ENCODE measurements around the gene ACBD3. TPM values are rescaled to one million over a fixed set of nuclear protein-coding genes. Genes with fewer than 3 reads are reported as not detected.

The ACBD3 gene
- polyA plus RNA-seq, 1 of the 3 experiments (the other 2 are of a cell fraction), result 17.8 TPM

DNA sequence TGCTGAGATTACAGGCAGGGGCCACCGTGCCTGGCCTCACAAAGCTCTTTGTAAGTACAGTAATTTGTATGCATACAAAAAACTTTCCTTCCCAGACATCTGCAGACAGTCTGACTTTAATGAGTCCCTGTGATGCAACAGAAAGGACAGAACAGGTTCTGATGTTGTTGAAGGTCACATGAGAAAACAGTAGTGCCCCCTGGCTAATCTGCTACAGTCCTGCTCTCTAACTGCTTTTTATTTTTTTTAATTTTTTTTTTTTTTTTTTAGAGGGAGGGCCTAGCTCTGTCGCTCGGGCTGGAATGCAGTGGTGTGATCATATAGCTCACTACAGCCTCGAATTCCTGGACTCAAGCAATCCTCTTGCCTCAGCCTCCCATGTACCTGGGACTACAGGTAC is 36.7 kb downstream of the ACBD3 start:
- H2AFZ ChIP-seq (ENCODE audit: low read depth), result no peak overlapping the region
- CTCF ChIA-PET, result interaction anchor here (0.8 to 3.5 kb wide), 8 partner anchors 24 to 183 kb away, joined by 3 to 19 read pairs (median 3); no protein-coding TSS in a partner anchor
- peaks cover 7% of the 10 kb centered on the region; the same call in 1 of the 2 replicates for H3K79me2 ChIP-seq (ENCODE audit: insufficient read depth)
- POLR2A ChIA-PET, result no interaction called here
- WGBS (ENCODE audit: low lambda C conversion rate), result 61% methylated on average over 4 of the region's 4 CpGs
- no peaks in the 10 kb centered on the region for H3K4me1 ChIP-seq (ENCODE audit: control insufficient read depth in 1 of 2, insufficient read depth in 2 of 2, low read depth in 1 of 2, low read length in 1 of 2)
- peaks cover 17% of the 10 kb centered on the region for H3F3A ChIP-seq (replicated peaks; ENCODE audit: insufficient read depth)
- no peak for TF ChIP-seq ELF1 (IDR thresholded peaks at IDR 0.05)
- TF ChIP-seq RAD21 (IDR thresholded peaks at IDR 0.05; ENCODE audit: low read length), result no peak; the same call in 1 of the 2 replicates
- TF ChIP-seq RFX5 (IDR thresholded peaks at IDR 0.05; ENCODE audit: low read length), result no peak
- TF ChIP-seq FOXJ3 (CRISPR knock-in tag; IDR thresholded peaks at IDR 0.05), result no peak
- no peak for TF ChIP-seq EZH2phosphoT487 (IDR thresholded peaks at IDR 0.05; ENCODE audit: borderline replicate concordance, low read depth)
- no peak for TF ChIP-seq GATA2 (CRISPR knock-in tag; IDR thresholded peaks at IDR 0.05)
- TF ChIP-seq TEAD4 (IDR thresholded peaks at IDR 0.05; ENCODE audit: borderline replicate concordance, insufficient read depth), result no peak
- H3K9me2 ChIP-seq, result no peaks in the 10 kb centered on the region
- peaks cover 77 to 78% of the 10 kb centered on the region in 2 experiments for H3K36me3 ChIP-seq (replicated peaks in 1 of 2; ENCODE audit: control insufficient read depth in 1 of 2, insufficient read depth in 2 of 2, low read length in 1 of 2)
- no peaks in the 10 kb centered on the region for H3K27me3 ChIP-seq (ENCODE audit: insufficient read depth)
- no peak overlapping the region; a peak in 1 of 4 replicates for H3K27ac ChIP-seq (ENCODE audit: low read depth in 2 of 2, low read length in 1 of 2)
- no peak overlapping the region for H3K4me3 ChIP-seq (ENCODE audit: low read depth in 2 of 2, low read length in 1 of 2)
- H3K4me2 ChIP-seq, result no peak overlapping the region
- peak; percentile 49 for DNase-seq
- no peak overlapping the region for H3K9ac ChIP-seq
- H3K9me3 ChIP-seq, result no peaks in the 10 kb centered on the region
- H4K20me1 ChIP-seq (ENCODE audit: insufficient read depth), result no peaks in the 10 kb centered on the region

- Histone ChIP-seq H3K4me2 (no peak overlapping the region), H3K9me3 (no peaks in the 10 kb centered on the region), H3K27ac (ENCODE audit: low read depth in 2 of 2, low read length in 1 of 2) (no peak overlapping the region), H4K20me1 (ENCODE audit: insufficient read depth) (no peaks in the 10 kb centered on the region), H3K79me2 (ENCODE audit: insufficient read depth) (peaks cover 4% of the 10 kb centered on the region; the same call in 1 of the 2 replicates), H3K36me3 (replicated peaks in 1 of 2; ENCODE audit: control insufficient read depth in 1 of 2, insufficient read depth in 2 of 2, low read length in 1 of 2) (peaks cover 72 to 73% of the 10 kb centered on the region in 2 experiments), H3K4me1 (ENCODE audit: control insufficient read depth in 1 of 2, insufficient read depth in 2 of 2, low read depth in 1 of 2, low read length in 1 of 2) (no peaks in the 10 kb centered on the region), H3F3A (replicated peaks; ENCODE audit: insufficient read depth) (peaks cover 17% of the 10 kb centered on the region), H3K4me3 (ENCODE audit: low read depth in 2 of 2, low read length in 1 of 2) (no peak overlapping the region), H3K9me2 (no peaks in the 10 kb centered on the region), H3K9ac (no peak overlapping the region), H2AFZ (ENCODE audit: low read depth) (no peak overlapping the region), H3K27me3 (ENCODE audit: insufficient read depth) (no peaks in the 10 kb centered on the region)
- no peak for DNase-seq
- no peak for TF ChIP-seq RXRA (IDR thresholded peaks at IDR 0.05; ENCODE audit: borderline replicate concordance, low read depth)
- no peak for TF ChIP-seq RAD21 (IDR thresholded peaks at IDR 0.05; ENCODE audit: low read length)
- TF ChIP-seq MXI1 (IDR thresholded peaks at IDR 0.05; ENCODE audit: low read depth, low read length), result no peak
- no peak for TF ChIP-seq MEF2A (IDR thresholded peaks at IDR 0.05; ENCODE audit: borderline replicate concordance, low read depth)
- TF ChIP-seq CHD2 (IDR thresholded peaks at IDR 0.05; ENCODE audit: low read length, partially characterized antibody), result no peak
- no peak for TF ChIP-seq FOXM1 (IDR thresholded peaks at IDR 0.05; ENCODE audit: low read depth)
- no peak for TF ChIP-seq TAF1 (IDR thresholded peaks at IDR 0.05; ENCODE audit: borderline replicate concordance, low read depth, low read length)
- TF ChIP-seq EP300 (IDR thresholded peaks at IDR 0.05; ENCODE audit: borderline replicate concordance in 1 of 2, low read depth in 1 of 2, low read length in 1 of 2), result no peak
- no peak for TF ChIP-seq TCF12 (IDR thresholded peaks at IDR 0.05)
- TF ChIP-seq ELF1 (IDR thresholded peaks at IDR 0.05), result no peak
- no peak for TF ChIP-seq GATA2 (CRISPR knock-in tag; IDR thresholded peaks at IDR 0.05)
- no peak for TF ChIP-seq SIN3A (IDR thresholded peaks at IDR 0.05; ENCODE audit: borderline replicate concordance, low read depth, low read length)
- TF ChIP-seq, protein P1, sequence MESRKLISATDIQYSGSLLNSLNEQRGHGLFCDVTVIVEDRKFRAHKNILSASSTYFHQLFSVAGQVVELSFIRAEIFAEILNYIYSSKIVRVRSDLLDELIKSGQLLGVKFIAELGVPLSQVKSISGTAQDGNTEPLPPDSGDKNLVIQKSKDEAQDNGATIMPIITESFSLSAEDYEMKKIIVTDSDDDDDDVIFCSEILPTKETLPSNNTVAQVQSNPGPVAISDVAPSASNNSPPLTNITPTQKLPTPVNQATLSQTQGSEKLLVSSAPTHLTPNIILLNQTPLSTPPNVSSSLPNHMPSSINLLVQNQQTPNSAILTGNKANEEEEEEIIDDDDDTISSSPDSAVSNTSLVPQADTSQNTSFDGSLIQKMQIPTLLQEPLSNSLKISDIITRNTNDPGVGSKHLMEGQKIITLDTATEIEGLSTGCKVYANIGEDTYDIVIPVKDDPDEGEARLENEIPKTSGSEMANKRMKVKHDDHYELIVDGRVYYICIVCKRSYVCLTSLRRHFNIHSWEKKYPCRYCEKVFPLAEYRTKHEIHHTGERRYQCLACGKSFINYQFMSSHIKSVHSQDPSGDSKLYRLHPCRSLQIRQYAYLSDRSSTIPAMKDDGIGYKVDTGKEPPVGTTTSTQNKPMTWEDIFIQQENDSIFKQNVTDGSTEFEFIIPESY (IDR thresholded peaks at IDR 0.05; ENCODE audit: borderline replicate concordance, low read depth), result no peak
- no peak for TF ChIP-seq RCOR1 (IDR thresholded peaks at IDR 0.05; ENCODE audit: low read length)
- TF ChIP-seq TEAD4 (IDR thresholded peaks at IDR 0.05; ENCODE audit: borderline replicate concordance, insufficient read depth), result no peak
- no peak for TF ChIP-seq POLR2AphosphoS5 (IDR thresholded peaks at IDR 0.05; ENCODE audit: low read depth, low read length)
- no peak for TF ChIP-seq NFIC (IDR thresholded peaks at IDR 0.05; ENCODE audit: borderline replicate concordance)
- TF ChIP-seq FOSL2 (IDR thresholded peaks at IDR 0.05; ENCODE audit: borderline replicate concordance, low read depth), result no peak
- ChIA-PET POLR2A (no interaction called here), CTCF (interaction anchor here (1.3 to 3.5 kb wide), 2 partner anchors 23 to 27 kb away, joined by 5 to 19 read pairs; no protein-coding TSS in a partner anchor)
Observed at GRCh38 chr1:226148121-226148648, 38.4 kb downstream of the ACBD3 start.
